HG02678 (cell line): ENCODE measurements around the gene APOA5.

Experiments
- ATAC-seq: cut with Tn5 transposase; IDR thresholded peaks from one replicate; pipeline ENCODE4 v1.9.1; 2021; ENCODE audit warnings: mild to moderate bottlenecking, moderate library complexity; ENCODE audit not compliant: unreplicated experiment

The APOA5 gene

DNA sequence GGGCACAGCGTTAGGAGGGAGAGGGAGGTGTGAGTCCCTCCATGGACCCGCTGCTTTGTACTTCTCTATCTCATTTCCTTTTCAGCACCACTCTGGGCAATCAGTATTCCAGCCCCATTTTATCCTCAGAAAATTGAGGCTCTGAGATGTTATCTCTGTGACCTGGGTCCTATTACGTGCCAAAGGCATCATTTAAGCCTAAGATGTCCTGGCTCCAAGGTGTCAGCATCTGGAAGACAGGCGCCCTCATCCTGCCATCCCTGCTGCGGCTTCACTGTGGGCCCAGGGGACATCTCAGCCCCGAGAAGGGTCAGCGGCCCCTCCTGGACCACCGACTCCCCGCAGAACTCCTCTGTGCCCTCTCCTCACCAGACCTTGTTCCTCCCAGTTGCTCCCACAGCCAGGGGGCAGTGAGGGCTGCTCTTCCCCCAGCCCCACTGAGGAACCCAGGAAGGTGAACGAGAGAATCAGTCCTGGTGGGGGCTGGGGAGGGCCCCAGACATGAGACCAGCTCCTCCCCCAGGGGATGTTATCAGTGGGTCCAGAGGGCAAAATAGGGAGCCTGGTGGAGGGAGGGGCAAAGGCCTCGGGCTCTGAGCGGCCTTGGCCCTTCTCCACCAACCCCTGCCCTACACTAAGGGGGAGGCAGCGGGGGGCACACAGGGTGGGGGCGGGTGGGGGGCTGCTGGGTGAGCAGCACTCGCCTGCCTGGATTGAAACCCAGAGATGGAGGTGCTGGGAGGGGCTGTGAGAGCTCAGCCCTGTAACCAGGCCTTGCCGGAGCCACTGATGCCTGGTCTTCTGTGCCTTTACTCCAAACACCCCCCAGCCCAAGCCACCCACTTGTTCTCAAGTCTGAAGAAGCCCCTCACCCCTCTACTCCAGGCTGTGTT is 37.2 kb upstream of the APOA5 start:
- ATAC-seq: no peak

DNA sequence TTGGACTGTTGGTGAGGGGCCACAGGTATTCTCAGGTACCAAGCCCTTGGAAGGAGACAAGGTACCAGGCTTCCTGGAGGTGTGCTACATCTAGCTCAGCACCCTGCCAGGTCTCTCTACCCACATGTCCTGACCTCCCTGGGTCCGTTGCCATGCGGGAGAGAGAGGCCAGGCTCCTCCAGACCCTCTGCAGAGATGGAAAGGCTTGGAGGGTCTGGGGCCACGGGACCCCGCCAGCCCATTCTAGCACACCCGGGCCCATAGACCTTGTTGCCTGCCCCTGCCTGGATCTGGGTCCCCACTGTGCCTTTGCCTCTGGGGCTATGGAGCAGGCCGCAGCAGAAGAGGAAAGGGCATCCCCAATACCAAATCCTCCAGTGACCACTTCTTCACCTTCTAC is 35.8 kb upstream of the APOA5 start:
- ATAC-seq: no peak

DNA sequence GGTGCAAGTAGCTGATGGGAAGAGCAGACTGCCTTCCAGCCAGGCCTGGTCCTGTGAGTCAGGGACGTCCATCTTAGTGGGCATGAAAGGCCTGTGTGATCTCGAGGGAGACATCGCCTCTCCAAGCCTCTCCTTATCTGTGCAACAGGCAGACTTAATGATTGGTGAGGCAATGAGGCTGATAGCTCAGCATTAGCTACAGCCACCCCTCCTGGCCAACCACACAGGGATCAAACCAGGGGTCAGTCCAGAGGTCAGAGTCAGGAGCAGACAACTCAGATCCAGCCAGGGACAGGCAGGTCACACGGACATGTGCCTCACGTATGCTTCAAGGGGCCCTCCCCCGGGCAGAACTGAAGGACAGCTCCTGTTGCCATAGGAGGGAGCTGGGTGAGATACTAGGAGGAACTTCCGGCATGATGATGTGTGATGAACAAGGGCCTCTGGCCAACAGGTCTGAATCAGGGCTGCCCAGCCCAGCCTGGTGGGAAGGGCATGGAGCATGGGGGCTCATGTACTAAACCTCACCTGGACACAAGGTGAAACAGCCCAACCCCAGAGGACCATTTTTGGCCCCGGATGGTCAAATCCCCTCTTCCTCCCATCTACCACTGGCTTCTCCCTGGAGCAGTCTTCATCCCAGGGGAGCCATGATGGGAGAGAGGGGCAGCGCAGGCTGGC is 35.2 kb upstream of the APOA5 start:
- ATAC-seq: no peak

DNA sequence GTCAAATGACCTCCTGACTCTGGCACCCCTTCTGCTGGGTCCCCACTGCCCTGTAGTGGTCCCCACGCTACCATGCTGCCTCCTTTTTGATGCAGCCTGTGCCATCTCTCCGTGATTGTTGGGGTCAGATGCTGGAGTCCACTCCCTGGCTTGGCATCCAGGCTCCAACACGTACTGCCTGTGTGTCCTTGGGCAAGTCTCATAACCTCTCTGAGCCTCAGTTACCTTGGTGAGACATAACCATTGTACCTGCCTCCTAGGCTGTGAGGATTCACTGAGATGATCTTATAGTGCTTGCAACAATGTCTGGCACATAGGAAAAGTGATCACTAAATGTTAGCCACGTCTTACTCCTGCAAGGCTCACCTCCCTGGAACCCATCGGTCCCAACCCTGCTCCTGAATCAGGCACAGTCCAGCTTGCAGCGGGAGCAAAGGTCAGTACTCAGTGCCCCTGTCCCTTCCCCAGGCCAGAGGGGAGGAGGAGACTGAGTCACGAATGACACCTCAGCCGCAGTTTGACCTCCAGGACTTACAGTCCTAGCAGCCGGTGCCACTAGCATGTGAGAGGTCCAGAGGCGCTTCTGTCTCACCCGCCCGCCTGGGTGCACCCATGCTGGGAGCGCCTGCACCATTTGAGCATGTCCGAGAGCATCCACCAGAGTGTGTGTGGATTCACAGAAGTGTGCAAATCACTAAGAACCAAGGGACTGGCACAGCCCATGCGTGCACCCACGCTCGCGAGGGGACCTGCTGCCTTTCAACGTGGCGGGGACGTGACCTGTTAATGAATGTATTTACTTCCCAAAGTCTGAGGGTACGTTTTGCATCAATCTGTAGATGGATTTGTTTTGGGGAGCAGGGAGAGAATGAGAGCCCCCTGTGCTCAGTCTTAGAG is 34.4 kb upstream of the APOA5 start:
- no peak for ATAC-seq

DNA sequence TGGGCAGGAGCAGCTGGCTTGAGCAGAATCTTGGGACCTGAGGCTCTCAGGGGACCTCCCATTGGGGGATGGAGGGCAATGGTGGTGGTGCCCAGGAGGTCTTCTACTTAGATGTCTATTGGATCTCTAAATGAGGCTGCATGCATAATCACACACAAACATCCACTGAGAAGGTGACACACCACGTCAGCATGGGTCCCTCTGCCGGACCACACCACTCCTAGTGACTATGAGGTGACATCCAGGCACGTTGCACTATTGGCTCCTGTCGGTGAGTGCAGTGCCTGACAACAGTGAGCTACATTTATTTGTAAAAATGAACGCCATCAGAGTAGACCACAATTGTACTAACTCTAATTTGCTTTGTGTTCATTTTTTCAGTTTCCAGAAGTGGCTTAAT is 33.8 kb upstream of the APOA5 start:
- ATAC-seq: no peak

DNA sequence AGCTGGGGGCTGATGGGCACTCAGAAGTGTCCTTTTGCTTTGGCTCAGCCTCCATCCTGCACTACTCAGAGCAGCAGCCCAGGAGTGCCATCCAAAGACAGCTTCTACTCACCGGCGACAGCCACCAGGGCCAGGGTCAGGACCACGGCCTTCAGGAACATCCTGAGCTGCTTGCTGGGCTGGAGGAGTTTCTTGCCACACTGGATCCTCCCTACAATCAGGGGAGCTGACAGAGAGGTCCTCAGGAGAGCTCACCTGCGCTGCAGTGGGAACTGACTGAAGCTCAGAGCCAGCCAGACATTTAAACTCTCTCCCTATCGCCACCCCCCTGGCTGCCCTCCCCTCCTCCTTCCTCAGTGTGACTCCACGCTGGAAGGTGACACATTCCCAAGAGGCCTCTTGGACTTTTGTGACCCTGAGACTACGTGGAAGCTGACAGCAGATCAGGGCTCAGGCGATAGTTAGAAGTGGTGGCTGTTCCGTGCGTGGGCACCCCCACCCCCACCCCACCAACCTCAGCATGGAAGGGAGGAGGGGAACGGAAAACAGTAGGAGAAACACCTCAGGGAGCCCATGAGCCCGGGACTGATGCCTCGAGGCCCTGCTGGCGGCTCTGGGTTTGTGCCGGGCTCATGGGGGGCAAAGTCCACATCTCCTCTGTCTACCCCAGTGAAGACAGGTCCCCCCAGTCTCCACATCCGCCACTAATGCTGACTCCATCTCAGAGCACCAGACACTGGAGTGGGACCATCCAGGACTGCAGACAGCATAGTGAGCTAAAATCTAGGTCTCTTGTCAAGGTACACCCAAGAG is 31.6 kb upstream of the APOA5 start, which contains the start of gene APOA4:
APOA4 (minus strand) TSS at position 274 of the 813 bp plus-strand sequence; CDS start at position 161, 113 bp downstream.
- ATAC-seq: no peak

DNA sequence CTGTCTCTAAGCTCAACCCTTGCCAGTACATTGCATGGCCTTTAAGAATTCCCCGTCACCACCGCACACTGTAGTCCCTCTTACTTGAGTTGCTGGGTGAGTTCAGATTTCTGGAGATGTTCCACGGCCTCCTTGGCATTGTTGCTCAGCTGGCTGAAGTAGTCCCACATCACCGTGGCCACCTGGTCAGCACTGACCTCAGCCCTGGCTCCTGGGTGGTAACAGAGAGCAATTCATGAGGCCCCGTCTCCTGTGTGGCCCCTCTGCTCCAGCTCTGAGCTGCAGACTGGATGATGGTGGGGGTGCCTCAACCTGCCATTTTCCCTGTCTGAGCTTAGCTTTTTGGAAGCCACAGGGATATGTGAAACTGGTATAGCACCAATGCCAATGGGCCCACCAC is 30.9 kb upstream of the APOA5 start:
- ATAC-seq: no peak

DNA sequence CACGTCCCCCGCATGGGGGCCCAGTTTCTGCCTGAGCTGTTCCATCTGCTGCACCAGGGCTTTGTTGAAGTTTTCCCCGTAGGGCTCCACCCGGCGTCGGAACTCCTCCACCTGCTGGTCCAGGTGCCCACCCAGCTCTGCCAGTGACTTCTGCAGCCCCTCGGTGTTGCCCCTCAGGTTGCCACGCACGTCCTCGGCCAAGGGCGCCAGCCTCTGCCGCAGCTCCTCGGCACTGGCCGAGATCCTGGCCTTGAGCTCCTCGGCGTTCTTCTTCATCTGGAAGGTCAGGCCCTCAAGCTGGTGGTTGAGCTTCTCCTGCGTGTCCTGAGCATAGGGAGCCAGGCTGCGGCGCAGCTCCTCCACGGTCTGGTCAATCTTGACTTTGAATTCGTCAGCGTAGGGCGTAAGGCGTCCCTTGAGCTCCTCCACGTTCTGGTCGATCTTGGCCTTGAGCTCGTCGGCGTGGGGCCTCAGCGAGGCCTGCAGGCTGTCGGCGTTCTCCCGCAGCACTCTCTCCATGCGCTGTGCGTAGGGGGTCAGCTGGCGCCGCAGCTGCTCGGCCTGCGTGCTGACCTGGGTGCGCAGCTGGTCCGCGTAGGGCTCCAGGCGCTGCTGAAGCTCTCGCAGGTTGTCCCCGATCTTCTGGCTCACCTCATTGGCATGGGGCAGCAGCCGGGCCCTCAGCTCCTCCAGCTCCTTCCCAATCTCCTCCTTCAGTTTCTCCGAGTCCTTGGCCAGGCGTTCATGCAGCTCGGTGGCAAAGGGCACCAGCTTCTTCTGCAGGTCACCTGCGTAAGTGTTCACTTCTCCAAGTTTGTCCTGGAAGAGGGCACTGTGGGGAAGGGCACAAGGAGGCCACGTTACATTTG is 29.6 kb upstream of the APOA5 start:
- ATAC-seq: no peak

DNA sequence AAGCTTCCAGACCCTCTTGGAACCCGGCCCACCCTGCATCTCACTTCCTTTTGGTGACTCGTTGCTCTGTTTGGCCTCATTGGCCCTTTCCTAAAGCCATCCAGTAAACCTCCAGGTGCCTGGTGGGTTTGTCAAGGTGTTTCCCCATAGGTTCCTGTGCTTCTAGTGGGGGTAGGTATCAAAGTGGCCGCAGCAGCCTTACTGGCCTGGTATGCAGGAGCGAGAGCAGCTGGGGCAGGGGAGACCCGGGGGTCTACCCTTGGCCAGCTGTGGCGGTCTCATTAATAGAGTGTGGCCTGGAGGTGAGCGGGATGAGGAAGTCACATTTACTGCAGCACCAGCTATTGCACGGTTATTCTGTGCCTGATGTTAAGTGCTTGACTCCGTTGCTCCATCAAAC is 27.4 kb upstream of the APOA5 start:
- no peak for ATAC-seq

DNA sequence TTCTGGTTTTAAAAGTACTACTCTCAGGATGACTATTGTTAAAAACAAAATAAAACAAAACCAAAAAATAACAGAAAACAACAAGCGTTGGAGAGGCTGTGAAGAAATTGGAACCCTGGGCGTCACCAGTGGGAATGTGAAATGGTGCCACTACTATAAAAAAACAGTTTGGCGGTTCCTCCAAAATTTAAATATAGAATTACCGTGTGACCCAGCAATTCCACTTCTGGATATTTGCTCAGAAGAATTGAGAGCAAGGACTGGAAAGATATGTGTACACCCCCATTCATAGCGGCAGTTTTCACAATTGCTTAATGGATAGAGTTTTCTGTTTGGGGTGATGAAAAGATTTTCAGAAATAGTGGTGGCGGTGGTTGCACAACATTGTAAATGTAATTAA is 22.8 kb upstream of the APOA5 start:
- ATAC-seq: no peak

DNA sequence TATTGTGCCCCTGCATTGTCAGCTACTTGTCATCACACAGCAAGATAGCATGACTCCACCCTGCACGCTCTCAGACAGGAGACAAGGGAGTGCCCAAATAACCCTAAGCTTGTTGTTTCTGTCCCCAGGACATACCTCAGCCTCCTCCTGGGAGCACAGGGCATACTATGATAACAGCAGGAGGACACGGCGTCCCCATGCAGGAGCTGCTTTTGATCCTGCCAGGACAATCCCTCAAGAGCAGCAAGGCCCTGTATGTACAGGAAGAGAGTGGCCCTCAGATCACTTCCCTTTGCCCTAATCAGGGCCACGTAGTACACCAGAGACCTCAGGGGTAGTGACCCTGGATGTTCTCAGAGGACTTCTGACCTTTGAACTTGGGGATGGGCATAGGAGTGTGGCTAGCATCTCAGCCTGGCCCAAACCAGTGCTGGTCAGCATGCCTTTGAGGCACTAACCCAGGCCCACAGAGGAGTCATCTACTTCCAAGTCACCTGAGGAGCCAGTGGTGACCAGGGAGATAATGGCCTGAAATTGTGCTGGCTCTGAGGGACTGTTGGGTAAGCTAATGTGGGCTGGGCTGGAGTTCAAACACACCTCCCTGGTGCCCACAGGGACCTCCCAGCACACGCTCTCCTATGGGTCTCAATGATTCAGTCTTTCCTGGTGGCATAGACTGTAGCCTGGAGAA is 22.2 kb upstream of the APOA5 start:
- no peak for ATAC-seq

DNA sequence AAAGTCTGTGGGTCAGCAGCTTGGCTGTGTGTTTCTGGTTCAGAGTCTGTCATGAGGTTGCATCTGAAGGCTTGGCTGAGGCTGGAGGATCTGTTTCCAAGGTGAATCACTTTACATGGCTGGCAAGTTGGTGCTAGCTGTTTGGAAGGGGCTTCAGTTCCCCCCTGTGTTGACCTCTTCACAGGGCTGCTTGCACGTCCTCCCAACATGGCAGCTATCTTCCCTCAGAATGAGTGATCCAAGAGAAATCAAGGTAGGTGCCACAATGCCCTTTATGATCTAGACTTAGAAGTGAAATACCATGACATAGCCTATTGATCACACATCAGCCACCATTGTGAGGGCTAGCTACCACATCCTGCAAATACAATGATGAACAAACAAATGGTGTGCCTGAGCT is 21.5 kb upstream of the APOA5 start:
- ATAC-seq: no peak

DNA sequence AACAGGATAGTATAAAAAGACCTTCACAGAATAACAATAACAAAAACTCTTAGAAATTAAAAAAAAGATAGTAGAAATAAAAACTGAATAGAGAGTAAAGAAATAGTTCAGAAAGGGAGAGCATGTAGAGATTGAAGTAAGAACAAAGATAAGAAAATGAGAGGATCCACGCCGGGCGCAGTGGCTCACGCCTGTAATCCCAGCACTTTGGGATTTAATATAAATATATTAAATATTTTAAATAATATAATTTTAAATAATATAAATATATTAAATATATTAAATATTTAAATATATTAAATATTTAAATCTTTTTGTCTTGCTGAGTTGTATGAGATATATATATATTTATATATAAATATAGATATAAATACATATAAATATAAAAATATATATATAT is 20.4 kb upstream of the APOA5 start:
- ATAC-seq: no peak

DNA sequence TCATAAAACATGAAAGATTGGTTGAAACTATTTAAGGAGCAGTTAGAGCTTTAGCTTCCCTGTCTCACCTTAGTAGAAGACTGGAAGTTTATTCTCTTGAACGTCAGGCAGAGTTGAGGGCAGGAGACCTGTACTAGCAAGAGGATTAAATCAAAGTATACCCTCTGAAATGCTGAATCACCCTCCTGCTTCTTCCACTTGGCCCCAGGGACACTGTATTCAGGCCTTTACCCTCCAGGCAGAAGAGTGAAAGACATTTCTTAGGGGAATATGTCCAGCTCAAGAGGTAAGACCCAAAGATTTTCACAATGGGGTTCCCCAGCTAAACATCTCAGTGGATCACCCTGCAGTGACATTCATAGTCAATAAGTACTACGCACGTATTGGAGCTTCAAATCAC is 19.5 kb upstream of the APOA5 start:
- ATAC-seq: no peak

DNA sequence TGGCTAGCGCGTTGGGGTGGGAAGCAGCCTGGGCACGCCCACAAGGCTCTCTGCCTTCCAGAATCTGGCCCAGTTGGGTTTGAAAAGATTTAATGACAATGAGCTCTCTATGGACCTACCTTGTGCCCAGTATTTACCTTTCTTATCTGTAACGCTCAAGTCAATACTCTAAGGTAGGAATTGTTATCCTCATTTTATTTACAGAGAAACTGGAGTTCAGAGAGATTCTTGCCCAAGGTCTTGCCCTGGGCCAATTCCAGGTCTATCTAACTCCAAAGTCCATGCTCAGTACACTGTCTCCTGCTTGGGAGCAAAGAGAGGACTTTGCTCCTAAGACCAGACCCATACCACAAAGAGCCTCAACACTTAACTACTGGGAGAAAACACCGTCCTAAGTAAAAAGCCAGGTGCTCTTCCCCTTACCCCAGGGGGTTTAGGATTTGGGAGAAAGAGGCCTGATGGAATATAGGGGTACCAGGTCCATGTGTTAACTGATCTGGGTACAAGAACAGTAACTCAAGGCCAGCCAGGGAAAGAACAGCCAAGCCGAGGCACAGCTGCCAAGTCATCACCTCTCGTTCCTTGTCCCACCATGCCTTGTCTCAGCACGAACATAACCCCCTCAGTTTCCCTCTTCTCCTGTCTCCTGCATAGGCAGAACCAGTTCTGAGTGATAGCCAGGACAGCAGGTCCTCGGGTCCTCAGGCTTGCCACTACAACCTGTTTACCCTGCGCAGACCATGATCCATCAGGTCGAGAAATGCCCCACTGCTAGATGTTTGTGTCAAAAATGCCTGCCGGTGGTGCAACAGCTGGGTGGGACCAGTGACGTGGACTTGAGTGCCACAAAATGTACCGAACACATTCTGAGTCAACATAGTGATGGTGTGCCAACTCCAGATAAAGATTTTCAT is 16.8 kb upstream of the APOA5 start:
- ATAC-seq: no peak

DNA sequence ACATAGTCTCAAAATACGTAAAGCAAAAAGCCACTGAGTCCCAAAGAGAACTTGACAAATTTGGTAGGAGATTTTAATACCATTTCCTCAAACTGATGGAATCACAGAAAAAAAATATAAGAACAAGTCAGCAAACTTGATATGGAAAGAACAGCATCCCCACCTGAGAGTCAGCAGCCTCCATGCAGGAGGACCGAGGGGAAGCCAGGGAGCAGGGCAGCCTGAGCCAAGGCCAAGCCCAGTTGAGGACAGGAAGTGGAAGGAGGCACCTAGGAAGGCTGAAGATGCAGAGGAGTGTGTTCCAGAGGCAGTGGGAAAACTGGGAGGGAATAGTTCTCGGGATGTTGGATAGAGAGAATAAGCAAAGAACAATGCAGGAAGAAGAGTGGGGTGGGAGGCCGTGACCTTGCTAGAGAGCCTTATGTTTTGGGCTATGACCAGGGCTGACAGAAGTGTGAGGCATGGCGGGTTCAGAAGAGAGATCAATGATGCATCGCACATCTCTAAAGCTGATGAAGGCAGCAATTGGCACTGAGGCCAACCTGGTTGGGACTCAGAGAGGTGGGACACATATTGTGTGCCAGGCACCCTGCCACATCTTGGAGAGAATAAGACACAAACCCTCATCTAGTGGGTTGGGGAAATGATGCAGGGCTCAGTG is 16.1 kb upstream of the APOA5 start:
- ATAC-seq: no peak

DNA sequence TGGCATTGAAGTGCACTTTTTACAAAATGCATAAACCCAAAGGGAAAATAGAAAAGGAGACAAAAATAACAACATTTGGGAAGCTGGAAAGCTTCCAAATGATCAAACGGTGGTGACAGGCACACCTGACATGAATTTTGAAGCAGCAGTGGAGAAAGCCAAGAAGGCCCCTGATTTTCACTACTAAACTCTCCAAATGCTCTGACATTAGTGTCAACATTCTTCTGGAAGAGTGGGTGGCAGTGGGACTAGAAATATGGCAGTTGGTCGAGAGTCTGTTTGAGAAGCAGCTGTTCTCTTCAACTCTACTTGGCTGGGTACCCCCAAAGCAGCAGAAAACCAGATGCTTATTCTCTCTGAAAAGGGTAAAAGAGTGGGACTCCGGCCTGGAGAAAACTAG is 12.3 kb upstream of the APOA5 start:
- no peak for ATAC-seq
